Spleen (tissue), 11 donors: Measurements from ENCODE around the gene PEX26. TPM values are rescaled to one million over a fixed set of nuclear protein-coding genes. Genes with fewer than 3 reads are reported as not detected.
"Not testable (repeated sequence)": the region's sequence is repeated elsewhere in the genome, so short reads cannot be mapped to it uniquely, and the experiment has no call there.

Experiments
- DNase-seq: peaks from one replicate; pipeline ENCODE4 v3.0.0-alpha.2; 2020
- H3K27ac ChIP-seq, 8 donors: fragments of 200-600 bp; sonication (generic) in 7 of 8; 1 replicate in 4 of 8; 2 replicates in 4 of 8; pipeline versions ENCODE4 v1.5.0 to v1.8.0; 2016 to 2021; ENCODE audit warnings: inconsistent platforms in 4 of 8, mild to moderate bottlenecking in 4 of 8, moderate library complexity in 1 of 8
- H3K27me3 ChIP-seq, 7 donors: fragments of 200-600 bp; sonication (generic) in 6 of 7; replicated peaks in 1 of 7; 1 replicate in 4 of 7; 2 replicates in 3 of 7; pipeline versions ENCODE4 v1.5.0 to v1.8.0; 2016 to 2021; ENCODE audit warnings: inconsistent platforms in 3 of 7, mild to moderate bottlenecking in 1 of 7
- H3K36me3 ChIP-seq, 6 donors: fragments of 200-600 bp; sonication (generic) in 5 of 6; 1 replicate in 4 of 6; 2 replicates in 2 of 6; pipeline versions ENCODE4 v1.5.0 to v1.8.0; 2016 to 2021; ENCODE audit warnings: inconsistent platforms in 2 of 6
- H3K4me1 ChIP-seq, 6 donors: fragments of 200-600 bp; sonication (generic) in 5 of 6; 1 replicate in 3 of 6; 2 replicates in 3 of 6; pipeline versions ENCODE4 v1.5.0 to v1.8.0; 2016 to 2021; ENCODE audit warnings: inconsistent platforms in 3 of 6
- H3K4me3 ChIP-seq, 8 donors: fragments of 200-600 bp; sonication (generic) in 7 of 8; 1 replicate in 4 of 8; 2 replicates in 4 of 8; pipeline versions ENCODE4 v1.5.0 to v1.8.0; 2016 to 2021; ENCODE audit warnings: inconsistent platforms in 4 of 8, mild to moderate bottlenecking in 4 of 8, moderate library complexity in 2 of 8
- H3K9me3 ChIP-seq, 8 donors: fragments of 200-600 bp; sonication (generic) in 7 of 8; 1 replicate in 4 of 8; 2 replicates in 4 of 8; pipeline versions ENCODE4 v1.5.0 to v1.8.0; 2016 to 2021; ENCODE audit warnings: inconsistent platforms in 4 of 8
- CTCF ChIP-seq, 11 experiments: fragments of 200-600 bp in 7 of 11; fragments of 450-650 bp in 4 of 11; sonication (generic) in 4 of 11; IDR thresholded peaks in 8 of 11; conservative IDR thresholded peaks in 3 of 11; 1 replicate in 7 of 11; 2 replicates in 4 of 11; pipeline versions ENCODE4 v1.4.0 to v1.8.0; 2016 to 2021; ENCODE audit warnings: antibody characterized with exemption in 11 of 11, inconsistent platforms in 4 of 11, mild to moderate bottlenecking in 1 of 11
- POLR2A ChIP-seq, 3 donors: fragments of 450-650 bp; IDR thresholded peaks; one replicate each; pipeline ENCODE4 v1.5.1; 2017; ENCODE audit warnings: antibody characterized with exemption in 3 of 3, mild to moderate bottlenecking in 1 of 3
- POLR2AphosphoS5 ChIP-seq, 3 donors: sonication (generic); formaldehyde crosslinking; IDR thresholded peaks; one replicate each; pipeline ENCODE4 v1.5.1; 2017; ENCODE audit warnings: antibody characterized with exemption in 3 of 3
- WGBS, 5 donors: extraction: QIAGEN DNeasy Blood & Tissue Kit in 3 of 5; methylation state at CpG; one replicate each; pipeline versions ENCODE4 v1.1.5 to v1.1.7; 2013 to 2018; 5-methylcytosine and 5-hydroxymethylcytosine counted together
- intact Hi-C: fragments of 100-400 bp; cut with DNase I; formaldehyde crosslinking; loops from one replicate; pipeline ENCODE4 v1.15.0; 2023; ENCODE audit warnings: low total_unique reads
- polyA plus RNA-seq, 3 donors: library from polyadenylated mRNA; stranded (reverse); fragments of 200-250 nt; gene quantifications; one replicate each; pipeline ENCODE4 v1.2.1, GENCODE V29; 2013
- total RNA-seq, 7 donors: library from RNA; depleted of rRNA in 3 of 7; stranded (reverse); fragments of >200 nt in 3 of 7; fragmentation: NEBNext Ultra II Directional in 4 of 7; extraction: Animal tissue kit (Norgen Biotek cat#: 25700) in 4 of 7; gene quantifications; one replicate each; pipeline versions ENCODE4 v1.1.0 to v1.2.1, GENCODE V29; 2016 to 2021
- donor health status: healthy with polysubstance abuse.
- donor health status: DM: no; HTN: no; CAD: no; lungs with moderate emphysema.
- donor health status: DM: no; HTN: no; CAD: no.
- donor health status: Bipolar disorder and iron deficiency.
- donor health status: healthy.
- donor health status: DM: no; HTN: no; CAD: no.
- donor health status: DM: yes; HTN: yes; CAD: no.

Gene PEX26
- total and polyA plus RNA-seq, 10 donors = 5.1 to 41.0 (median 31.9) TPM

GRCh38 chr22:18050065-18050464, 27.7 kb upstream of the PEX26 start:
- H3K4me1 ChIP-seq = peaks cover 0 to 6% (median 4%) of the 10 kb centered on the region in 6 donors
- H3K9me3 ChIP-seq = no peaks in the 10 kb centered on the region
- no peak overlapping the region for H3K27ac ChIP-seq
- TF ChIP-seq POLR2AphosphoS5 (IDR thresholded peaks at IDR 0.05) (no peak), POLR2A (IDR thresholded peaks at IDR 0.05) (no peak), CTCF (IDR thresholded peaks at IDR 0.05 in 8 of 11, conservative IDR thresholded peaks at IDR 0.05 in 3 of 11) (no peak)
- WGBS, 5 donors = 75 to 90% (median 87%) methylated on average over 5 of the region's 5 CpGs
- no peaks in the 10 kb centered on the region for H3K27me3 ChIP-seq
- intact Hi-C loops = no loop called here
- H3K4me3 ChIP-seq = no peak overlapping the region
- H3K36me3 ChIP-seq = no peaks in the 10 kb centered on the region
- DNase-seq = peak; percentile 15

- H3K27ac ChIP-seq, H3K36me3 ChIP-seq, H3K27me3 ChIP-seq, H3K9me3 ChIP-seq, H3K4me1 ChIP-seq, DNase-seq, H3K4me3 ChIP-seq, intact Hi-C loops: not testable (repeated sequence)
- WGBS, 5 donors = 83 to 92% (median 87%) methylated on average over 12 of the region's 12 CpGs
Measured at GRCh38 chr22:18051113-18051512, 26.7 kb upstream of the PEX26 start.

DNA sequence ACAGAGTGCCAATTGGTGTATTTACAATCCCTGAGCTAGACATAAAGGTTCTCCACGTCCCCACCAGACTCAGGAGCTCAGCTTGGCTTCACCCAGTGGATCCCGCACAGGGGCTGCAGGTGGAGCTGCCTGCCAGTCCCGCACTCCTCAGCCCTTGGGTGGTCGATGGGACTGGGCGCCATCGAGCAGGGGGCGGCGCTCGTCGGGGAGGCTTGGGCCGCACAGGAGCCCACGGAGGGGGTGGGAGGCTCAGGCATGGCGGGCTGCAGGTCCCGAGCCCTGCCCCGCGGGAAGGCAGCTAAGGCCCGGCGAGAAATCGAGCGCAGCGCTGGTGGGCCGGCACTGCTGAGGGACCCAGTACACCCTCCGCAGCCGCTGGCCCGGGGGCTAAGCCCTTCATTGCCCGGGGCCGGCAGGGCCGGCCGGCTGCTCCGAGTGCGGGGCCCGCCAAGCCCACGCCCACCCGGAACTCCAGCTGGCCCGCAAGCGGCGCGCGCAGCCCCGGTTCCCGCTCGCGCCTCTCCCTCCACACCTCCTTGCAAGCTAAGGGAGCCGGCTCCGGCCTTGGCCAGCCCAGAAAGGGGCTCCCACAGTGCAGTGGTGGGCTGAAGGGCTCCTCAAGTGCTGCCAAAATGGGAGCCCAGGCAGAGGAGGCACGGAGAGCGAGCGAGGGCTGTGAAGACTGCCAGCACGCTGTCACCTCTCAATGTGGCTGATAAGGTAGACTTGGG, 24.4 kb upstream of the PEX26 start:
- H3K27me3 ChIP-seq, H3K36me3 ChIP-seq, H3K27ac ChIP-seq, H3K4me3 ChIP-seq, intact Hi-C loops, H3K9me3 ChIP-seq: not testable (repeated sequence)
- peaks cover 8 to 33% (median 29%) of the 10 kb centered on the region in 6 donors for H3K4me1 ChIP-seq
- WGBS, 5 donors = 90 to 98% (median 94%) methylated on average over 10 to 47 of the region's 49 CpGs
- peak; percentile 70 for DNase-seq

GRCh38 chr22:18055619-18056160, 22.1 kb upstream of the PEX26 start:
- H3K4me1 ChIP-seq = peaks cover 8 to 48% (median 30%) of the 10 kb centered on the region in 6 donors
- H3K27ac ChIP-seq = peak overlapping the region; percentile 24 to 88 (median 80)
- 65 to 83% (median 79%) methylated on average over 7 of the region's 7 CpGs for WGBS, 5 donors

GRCh38 chr22:18056161-18056666, 21.6 kb upstream of the PEX26 start:
- peak; percentile 84 for DNase-seq
- TF ChIP-seq POLR2AphosphoS5 (IDR thresholded peaks at IDR 0.05) (peak in 2 of 3 donors; percentile 40 to 75), CTCF (IDR thresholded peaks at IDR 0.05 in 8 of 11, conservative IDR thresholded peaks at IDR 0.05 in 3 of 11) (no peak)
- H3K4me1 ChIP-seq = peaks cover 8 to 53% (median 33%) of the 10 kb centered on the region in 6 donors
- H3K36me3 ChIP-seq = no peaks in the 10 kb centered on the region
- H3K27me3 ChIP-seq = no peaks in the 10 kb centered on the region
- peak overlapping the region; percentile 24 to 88 (median 80) for H3K27ac ChIP-seq
- H3K9me3 ChIP-seq = no peaks in the 10 kb centered on the region
- H3K4me3 ChIP-seq = no peak overlapping the region
- intact Hi-C loops = no loop called here
- WGBS, 5 donors = 32 to 56% (median 45%) methylated on average over 4 of the region's 4 CpGs

More at GRCh38 chr22:18055619-18056160, 22.1 kb upstream of the PEX26 start:
- Histone ChIP-seq H3K4me3 (no peak overlapping the region), H3K36me3 (no peaks in the 10 kb centered on the region), H3K9me3 (no peaks in the 10 kb centered on the region), H3K27me3 (no peaks in the 10 kb centered on the region)
- peak; percentile 50 for DNase-seq
- intact Hi-C loops = no loop called here
- TF ChIP-seq POLR2AphosphoS5 (IDR thresholded peaks at IDR 0.05) = no peak
